Measurements from ENCODE around the gene CTRB1. TPM values are rescaled to one million over a fixed set of nuclear protein-coding genes. Genes with fewer than 3 reads are reported as not detected.

The CTRB1 gene
- total and polyA plus RNA-seq, 2 of the 13 experiments (the other 11 are each of a cell fraction or from before 2014, with no cell fraction given) = not detected

- TF ChIP-seq LCORL (IDR thresholded peaks at IDR 0.05) = no peak
- peak; percentile 85 for TF ChIP-seq LCORL (CRISPR knock-in tag; IDR thresholded peaks at IDR 0.05)
- TF ChIP-seq SMAD9 (CRISPR knock-in tag; IDR thresholded peaks at IDR 0.05) = no peak
- no peak for TF ChIP-seq NR2F6 (IDR thresholded peaks at IDR 0.05)
- peak; percentile 34 for TF ChIP-seq NR2F6 (CRISPR knock-in tag; IDR thresholded peaks at IDR 0.05)
- TF ChIP-seq ZMYM3 (CRISPR knock-in tag; IDR thresholded peaks at IDR 0.05) = peak; percentile 80; the same call in 1 of the 2 replicates
- TF ChIP-seq ZGPAT (CRISPR knock-in tag; IDR thresholded peaks at IDR 0.05) = peak; percentile 87
- TF ChIP-seq NR2F1 (CRISPR knock-in tag; IDR thresholded peaks at IDR 0.05) = peak in 1 of 2 experiments; percentile 20; a peak in 1 of 4 replicates
- TF ChIP-seq ZNF160 (CRISPR knock-in tag; IDR thresholded peaks at IDR 0.05) = peak; percentile 80
- peak; percentile 68; the same call in 1 of the 2 replicates for TF ChIP-seq MEIS1 (CRISPR knock-in tag; IDR thresholded peaks at IDR 0.05; ENCODE audit: borderline replicate concordance)
- no peak; the same call in 1 of the 2 replicates for TF ChIP-seq ZNF891 (CRISPR knock-in tag; IDR thresholded peaks at IDR 0.05)
- TF ChIP-seq DNMT1 (CRISPR knock-in tag; IDR thresholded peaks at IDR 0.05) = no peak; the same call in 1 of the 2 replicates
- TF ChIP-seq ZNF788 (CRISPR knock-in tag; IDR thresholded peaks at IDR 0.05; ENCODE audit: borderline replicate concordance) = peak; percentile 89; the same call in 1 of the 2 replicates
- peak; percentile 27; the same call in 1 of the 2 replicates for TF ChIP-seq BRCA1 (CRISPR knock-in tag; IDR thresholded peaks at IDR 0.05)
- peak; percentile 70; the same call in 1 of the 2 replicates for TF ChIP-seq NR2C2 (CRISPR knock-in tag; IDR thresholded peaks at IDR 0.05; ENCODE audit: borderline replicate concordance)
- TF ChIP-seq SALL2 (CRISPR knock-in tag; IDR thresholded peaks at IDR 0.05) = peak; percentile 89
- TF ChIP-seq STAG1 (CRISPR knock-in tag; IDR thresholded peaks at IDR 0.05) = peak; percentile 42
- no peak for TF ChIP-seq TSC22D2 (CRISPR knock-in tag; IDR thresholded peaks at IDR 0.05; ENCODE audit: borderline replicate concordance)
- TF ChIP-seq ZNF234 (CRISPR knock-in tag; conservative IDR thresholded peaks at IDR 0.05) = peak; percentile 85; the same call in 1 of the 2 replicates
- no peak for TF ChIP-seq MTA3 (CRISPR knock-in tag; IDR thresholded peaks at IDR 0.05)
- TF ChIP-seq, protein P1, sequence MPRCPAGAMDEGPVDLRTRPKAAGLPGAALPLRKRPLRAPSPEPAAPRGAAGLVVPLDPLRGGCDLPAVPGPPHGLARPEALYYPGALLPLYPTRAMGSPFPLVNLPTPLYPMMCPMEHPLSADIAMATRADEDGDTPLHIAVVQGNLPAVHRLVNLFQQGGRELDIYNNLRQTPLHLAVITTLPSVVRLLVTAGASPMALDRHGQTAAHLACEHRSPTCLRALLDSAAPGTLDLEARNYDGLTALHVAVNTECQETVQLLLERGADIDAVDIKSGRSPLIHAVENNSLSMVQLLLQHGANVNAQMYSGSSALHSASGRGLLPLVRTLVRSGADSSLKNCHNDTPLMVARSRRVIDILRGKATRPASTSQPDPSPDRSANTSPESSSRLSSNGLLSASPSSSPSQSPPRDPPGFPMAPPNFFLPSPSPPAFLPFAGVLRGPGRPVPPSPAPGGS (CRISPR knock-in tag; IDR thresholded peaks at IDR 0.05) = 0 out of 2 replicates have a peak, but pooled peaks have one; percentile 19
- no peak; the same call in 1 of the 2 replicates for TF ChIP-seq ZNF724P (CRISPR knock-in tag; IDR thresholded peaks at IDR 0.05; ENCODE audit: borderline replicate concordance)
- peak; percentile 43 for TF ChIP-seq HNF4A (CRISPR knock-in tag; IDR thresholded peaks at IDR 0.05)
- peak; percentile 88 for TF ChIP-seq MAX (IDR thresholded peaks at IDR 0.05)
- peak; percentile 90 for TF ChIP-seq KDM4B (CRISPR knock-in tag; IDR thresholded peaks at IDR 0.05)
- TF ChIP-seq ZSCAN30 (CRISPR knock-in tag; IDR thresholded peaks at IDR 0.05) = no peak
- no peak; the same call in 1 of the 2 replicates for TF ChIP-seq ZNF564 (CRISPR knock-in tag; IDR thresholded peaks at IDR 0.05)
- TF ChIP-seq, protein P2, sequence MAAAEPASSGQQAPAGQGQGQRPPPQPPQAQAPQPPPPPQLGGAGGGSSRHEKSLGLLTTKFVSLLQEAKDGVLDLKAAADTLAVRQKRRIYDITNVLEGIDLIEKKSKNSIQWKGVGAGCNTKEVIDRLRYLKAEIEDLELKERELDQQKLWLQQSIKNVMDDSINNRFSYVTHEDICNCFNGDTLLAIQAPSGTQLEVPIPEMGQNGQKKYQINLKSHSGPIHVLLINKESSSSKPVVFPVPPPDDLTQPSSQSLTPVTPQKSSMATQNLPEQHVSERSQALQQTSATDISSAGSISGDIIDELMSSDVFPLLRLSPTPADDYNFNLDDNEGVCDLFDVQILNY (CRISPR knock-in tag; conservative IDR thresholded peaks at IDR 0.05) = 0 out of 2 replicates have a peak, but pooled peaks have one; percentile 43
- peak; percentile 73; the same call in 1 of the 2 replicates for TF ChIP-seq PITX1 (CRISPR knock-in tag; IDR thresholded peaks at IDR 0.05)
Observed at GRCh38 chr16:75265911-75266701, 47.3 kb downstream of the CTRB1 start (continued).
